H9 (cell line): ENCODE data around the gene SGIP1. TPM values are rescaled to one million over a fixed set of nuclear protein-coding genes. Genes with fewer than 3 reads are reported as not detected.
"Not testable (repeated sequence)": the region's sequence is repeated elsewhere in the genome, so short reads cannot be mapped to it uniquely, and the experiment has no call there.

ENCODE experiments used
- DNase-seq: peaks from one replicate; pipeline ENCODE4 v3.0.0-alpha.2; 2017
- H2AFZ ChIP-seq: one replicate; pipeline ENCODE4 v1.6.1; 2013; ENCODE audit warnings: mild to moderate bottlenecking, low read length, control low read depth, moderate library complexity
- H2AK5ac ChIP-seq: 2 replicates; pipeline ENCODE4 v1.6.1; 2013; ENCODE audit warnings: low read length, control low read depth, mixed read lengths; ENCODE audit not compliant: insufficient read length
- H2BK120ac ChIP-seq: one replicate; pipeline ENCODE4 v1.6.1; 2013; ENCODE audit warnings: low read depth, mild to moderate bottlenecking, low read length, control low read depth, inconsistent platforms; ENCODE audit not compliant: poor library complexity, severe bottlenecking
- H2BK12ac ChIP-seq: 2 replicates; pipeline ENCODE4 v1.6.1; 2013; ENCODE audit warnings: low read length, control low read depth, mixed read lengths, low read depth; ENCODE audit not compliant: insufficient read length
- H2BK15ac ChIP-seq: 2 replicates; pipeline ENCODE4 v1.6.1; 2013; ENCODE audit warnings: low read depth, low read length, control low read depth
- H2BK20ac ChIP-seq: one replicate; pipeline ENCODE4 v1.6.1; 2013; ENCODE audit warnings: low read depth, mild to moderate bottlenecking, low read length, control low read depth, inconsistent platforms; ENCODE audit not compliant: poor library complexity, severe bottlenecking
- H2BK5ac ChIP-seq: 2 replicates; pipeline ENCODE4 v1.6.1; 2013; ENCODE audit warnings: low read length, control low read depth, mixed read lengths; ENCODE audit not compliant: insufficient read length
- H3K14ac ChIP-seq: 2 replicates; pipeline ENCODE4 v1.6.1; 2013; ENCODE audit warnings: low read length, control low read depth; ENCODE audit not compliant: insufficient read depth
- H3K18ac ChIP-seq: 2 replicates; pipeline ENCODE4 v1.6.1; 2013; ENCODE audit warnings: low read depth, mild to moderate bottlenecking, mixed read lengths, low read length, control low read depth; ENCODE audit not compliant: insufficient read length
- H3K23ac ChIP-seq: 2 replicates; pipeline ENCODE4 v1.6.1; 2013; ENCODE audit warnings: low read length, control low read depth, mixed read lengths, low read depth; ENCODE audit not compliant: insufficient read length
- H3K23me2 ChIP-seq: 2 replicates; pipeline ENCODE4 v1.6.1; 2013; ENCODE audit warnings: low read depth, mild to moderate bottlenecking, mixed read lengths, low read length, control low read depth; ENCODE audit not compliant: insufficient read length, poor library complexity, severe bottlenecking
- H3K27ac ChIP-seq: 2 replicates; pipeline ENCODE4 v1.5.1; 2013; ENCODE audit warnings: low read length, control low read depth, mixed read lengths, low read depth; ENCODE audit not compliant: insufficient read length
- H3K27me3 ChIP-seq: 2 replicates; pipeline ENCODE4 v1.6.1; 2013; ENCODE audit warnings: low read length, control low read depth, inconsistent platforms; ENCODE audit not compliant: insufficient read depth
- H3K4ac ChIP-seq: 2 replicates; pipeline ENCODE4 v1.6.1; 2013; ENCODE audit warnings: low read depth, mild to moderate bottlenecking, control low read depth, inconsistent platforms, low read length, moderate library complexity
- H3K4me1 ChIP-seq: 2 replicates; pipeline ENCODE4 v1.6.1; 2013; ENCODE audit warnings: low read length, control low read depth, inconsistent platforms; ENCODE audit not compliant: insufficient read depth
- H3K4me2 ChIP-seq: 2 replicates; pipeline ENCODE4 v1.6.1; 2013; ENCODE audit warnings: low read length, control low read depth, mixed read lengths; ENCODE audit not compliant: insufficient read length, insufficient read depth
- H3K56ac ChIP-seq: 2 replicates; pipeline ENCODE4 v1.6.1; 2013; ENCODE audit warnings: low read depth, mild to moderate bottlenecking, mixed read lengths, low read length, control low read depth; ENCODE audit not compliant: insufficient read length
- H3K79me1 ChIP-seq: 2 replicates; pipeline ENCODE4 v1.6.1; 2013; ENCODE audit warnings: low read depth, mild to moderate bottlenecking, moderate library complexity, low read length, control low read depth, inconsistent platforms; ENCODE audit not compliant: insufficient read depth, poor library complexity, severe bottlenecking
- H3K79me2 ChIP-seq: 2 replicates; pipeline ENCODE4 v1.6.1; 2013; ENCODE audit warnings: low read length, control low read depth, inconsistent platforms; ENCODE audit not compliant: insufficient read depth
- H3K9ac ChIP-seq: 2 replicates; pipeline ENCODE4 v1.6.1; 2013; ENCODE audit warnings: low read length, control low read depth, mixed read lengths; ENCODE audit not compliant: insufficient read length; ENCODE audit errors: extremely low read depth
- H3K9me3 ChIP-seq: one replicate; pipeline ENCODE4 v1.6.1; 2013; ENCODE audit warnings: low read depth, low read length, inconsistent platforms; ENCODE audit not compliant: control insufficient read depth
- H3T11ph ChIP-seq: one replicate; pipeline ENCODE4 v1.6.1; 2013; ENCODE audit warnings: mild to moderate bottlenecking, low read length, control low read depth, inconsistent platforms
- H4K20me1 ChIP-seq: one replicate; pipeline ENCODE4 v1.6.1; 2013; ENCODE audit not compliant: control insufficient read depth, insufficient read length, insufficient read depth
- H4K5ac ChIP-seq: 2 replicates; pipeline ENCODE4 v1.6.1; 2013; ENCODE audit warnings: low read depth, mild to moderate bottlenecking, mixed read lengths, low read length, control low read depth; ENCODE audit not compliant: insufficient read length
- H4K8ac ChIP-seq: replicated peaks from 2 replicates; pipeline ENCODE4 v1.6.1; 2013; ENCODE audit warnings: low read length, control low read depth, mixed read lengths, low read depth; ENCODE audit not compliant: insufficient read length
- H4K91ac ChIP-seq: 2 replicates; pipeline ENCODE4 v1.6.1; 2013; ENCODE audit warnings: low read depth, mild to moderate bottlenecking, moderate library complexity, mixed read lengths, low read length, control low read depth; ENCODE audit not compliant: insufficient read length
- H3K27ac Mint-ChIP-seq, 3 experiments: 2 replicates in 2 of 3; 3 replicates in 1 of 3; pipeline ENCODE4 v1.8.0; 2020 to 2021; ENCODE audit warnings: mixed read lengths in 3 of 3, mild to moderate bottlenecking in 1 of 3, moderate library complexity in 1 of 3
- H3K27me3 Mint-ChIP-seq: 2 replicates; pipeline ENCODE4 v1.8.0; 2021; ENCODE audit warnings: low read depth, mild to moderate bottlenecking, moderate library complexity, mixed read lengths
- H3K36me3 Mint-ChIP-seq, 3 experiments: 2 replicates in 2 of 3; 3 replicates in 1 of 3; pipeline ENCODE4 v1.8.0; 2020 to 2021; ENCODE audit warnings: low read depth in 3 of 3, mixed read lengths in 3 of 3; ENCODE audit not compliant: insufficient read depth in 1 of 3
- H3K4me1 Mint-ChIP-seq, 2 experiments: 2 replicates each; pipeline ENCODE4 v1.8.0; 2020; ENCODE audit warnings: mixed read lengths in 2 of 2
- H3K4me3 Mint-ChIP-seq, 2 experiments: 2 replicates in 1 of 2; 3 replicates in 1 of 2; pipeline ENCODE4 v1.8.0; 2020 to 2021; ENCODE audit warnings: mild to moderate bottlenecking in 2 of 2, mixed read lengths in 2 of 2, moderate library complexity in 1 of 2
- H3K9me3 Mint-ChIP-seq, 2 experiments: 2 replicates in 1 of 2; 3 replicates in 1 of 2; pipeline ENCODE4 v1.8.0; 2020; ENCODE audit warnings: mild to moderate bottlenecking in 2 of 2, mixed read lengths in 2 of 2, moderate library complexity in 1 of 2
- WGBS: extraction: QIAGEN DNeasy Blood & Tissue Kit; methylation state at CpG from one replicate; pipeline ENCODE4 v1.1.7; 2013; ENCODE audit warnings: missing lambda C conversion rate, low lambda C conversion rate, mixed read lengths; ENCODE audit not compliant: insufficient read length; ENCODE audit errors: extremely low coverage; 5-methylcytosine and 5-hydroxymethylcytosine counted together
- total RNA-seq: library from RNA; stranded (reverse); gene quantifications from 2 replicates; pipeline ENCODE4 v1.2.1, GENCODE V29; 2021
- TF ChIP-seq, protein P1 (sequence below): fragments of 200-600 bp; sonication (generic); conservative IDR thresholded peaks from 3 replicates; pipeline ENCODE4 v1.8.0; 2021; ENCODE audit warnings: antibody characterized with exemption, mild to moderate bottlenecking

The SGIP1 gene
- total RNA-seq, 1 experiment from 2014 or later: 1.5 TPM

DNA sequence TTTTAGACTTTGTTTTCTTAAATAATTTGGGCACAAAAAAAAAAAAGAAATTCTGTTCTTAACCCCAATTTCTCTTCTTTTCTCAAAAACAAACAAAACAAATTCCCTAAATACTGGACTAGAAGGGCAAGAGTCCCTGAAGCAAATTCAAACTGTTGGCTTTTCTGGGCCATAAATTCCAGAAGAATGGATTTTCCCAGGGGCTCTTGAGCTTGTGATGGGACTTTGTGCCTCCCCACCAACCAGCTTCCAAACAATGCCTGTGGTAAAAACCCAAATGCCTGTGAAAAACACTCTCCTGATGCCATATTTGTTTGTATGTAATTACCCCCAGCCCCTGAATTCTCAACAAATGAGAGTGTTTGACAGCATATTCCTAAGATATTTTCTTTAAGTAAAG, 55.4 kb downstream of the SGIP1 start:
- Histone ChIP-seq H2AK5ac (no peak overlapping the region), H3K56ac (no peak overlapping the region), H2BK5ac (no peak overlapping the region), H3K23me2 (no peaks in the 10 kb centered on the region), H3K4ac (no peak overlapping the region), H2AFZ (no peak overlapping the region), H3K4me2 (no peak overlapping the region), H2BK120ac (no peak overlapping the region), H3K27ac (no peak overlapping the region), H4K91ac (no peak overlapping the region), H2BK12ac (no peak overlapping the region), H4K20me1 (no peaks in the 10 kb centered on the region), H3T11ph (no peak overlapping the region), H3K79me2 (no peaks in the 10 kb centered on the region), H3K14ac (no peak overlapping the region), H3K9me3 (no peaks in the 10 kb centered on the region), H2BK15ac (no peak overlapping the region), H3K4me1 (no peaks in the 10 kb centered on the region), H2BK20ac (no peak overlapping the region), H3K18ac (no peak overlapping the region), H4K5ac (no peak overlapping the region), H3K23ac (no peak overlapping the region), H3K27me3 (no peaks in the 10 kb centered on the region), H3K9ac (no peak overlapping the region), H4K8ac (no peak overlapping the region), H3K79me1 (no peaks in the 10 kb centered on the region)
- DNase-seq: no peak
- Mint-ChIP-seq H3K27me3 (no peaks in the 10 kb centered on the region), H3K9me3 (no peaks in the 10 kb centered on the region), H3K27ac (no peak overlapping the region), H3K4me1 (no peaks in the 10 kb centered on the region), H3K4me3 (no peak overlapping the region), H3K36me3 (no peaks in the 10 kb centered on the region)
- TF ChIP-seq, protein P1, sequence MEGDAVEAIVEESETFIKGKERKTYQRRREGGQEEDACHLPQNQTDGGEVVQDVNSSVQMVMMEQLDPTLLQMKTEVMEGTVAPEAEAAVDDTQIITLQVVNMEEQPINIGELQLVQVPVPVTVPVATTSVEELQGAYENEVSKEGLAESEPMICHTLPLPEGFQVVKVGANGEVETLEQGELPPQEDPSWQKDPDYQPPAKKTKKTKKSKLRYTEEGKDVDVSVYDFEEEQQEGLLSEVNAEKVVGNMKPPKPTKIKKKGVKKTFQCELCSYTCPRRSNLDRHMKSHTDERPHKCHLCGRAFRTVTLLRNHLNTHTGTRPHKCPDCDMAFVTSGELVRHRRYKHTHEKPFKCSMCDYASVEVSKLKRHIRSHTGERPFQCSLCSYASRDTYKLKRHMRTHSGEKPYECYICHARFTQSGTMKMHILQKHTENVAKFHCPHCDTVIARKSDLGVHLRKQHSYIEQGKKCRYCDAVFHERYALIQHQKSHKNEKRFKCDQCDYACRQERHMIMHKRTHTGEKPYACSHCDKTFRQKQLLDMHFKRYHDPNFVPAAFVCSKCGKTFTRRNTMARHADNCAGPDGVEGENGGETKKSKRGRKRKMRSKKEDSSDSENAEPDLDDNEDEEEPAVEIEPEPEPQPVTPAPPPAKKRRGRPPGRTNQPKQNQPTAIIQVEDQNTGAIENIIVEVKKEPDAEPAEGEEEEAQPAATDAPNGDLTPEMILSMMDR: no peak

DNA sequence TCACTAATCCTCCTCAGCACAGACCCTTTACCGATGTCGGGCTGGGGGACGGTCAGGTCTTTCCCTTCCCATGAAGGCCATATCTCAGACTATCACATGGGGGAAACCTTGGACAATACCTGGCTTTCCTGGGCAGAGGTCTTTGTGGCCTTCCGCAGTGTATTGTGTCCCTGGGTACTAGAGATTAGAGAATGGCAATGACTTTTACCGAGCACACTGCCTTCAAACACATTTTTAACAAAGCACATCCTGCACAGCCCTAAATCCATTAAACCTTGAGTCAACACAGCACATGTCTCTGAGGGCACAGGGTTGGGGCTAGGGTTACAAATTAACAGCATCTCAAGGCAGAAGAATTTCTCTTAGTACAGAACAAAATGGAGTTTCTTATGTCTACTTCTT, 58.2 kb downstream of the SGIP1 start:
- H3K4me2 ChIP-seq, H3K27me3 ChIP-seq, H4K8ac ChIP-seq, H3K9me3 ChIP-seq, H4K5ac ChIP-seq, H2BK120ac ChIP-seq, H3K79me2 ChIP-seq, H3K27ac Mint-ChIP-seq, H3K4me1 ChIP-seq, H2AK5ac ChIP-seq, H3T11ph ChIP-seq, H2BK15ac ChIP-seq, H4K20me1 ChIP-seq, H3K23me2 ChIP-seq, DNase-seq, H3K4me1 Mint-ChIP-seq, H3K23ac ChIP-seq, H3K27me3 Mint-ChIP-seq, H3K9me3 Mint-ChIP-seq, H4K91ac ChIP-seq, H3K27ac ChIP-seq, H3K79me1 ChIP-seq, H3K18ac ChIP-seq, H3K4me3 Mint-ChIP-seq, H2AFZ ChIP-seq, H3K56ac ChIP-seq, H3K9ac ChIP-seq, H2BK12ac ChIP-seq, H3K14ac ChIP-seq, H2BK20ac ChIP-seq, H2BK5ac ChIP-seq, H3K4ac ChIP-seq, H3K36me3 Mint-ChIP-seq: not testable (repeated sequence)
- WGBS: no CpG with 5 or more reads among the region's 5 CpGs
